ENCODE measurements around the gene ZBTB16. TPM values are rescaled to one million over a fixed set of nuclear protein-coding genes. Genes with fewer than 3 reads are reported as not detected.

The ZBTB16 gene
- total RNA-seq, 2 donors from 2014 or later = 2.7 to 13.1 TPM

DNA sequence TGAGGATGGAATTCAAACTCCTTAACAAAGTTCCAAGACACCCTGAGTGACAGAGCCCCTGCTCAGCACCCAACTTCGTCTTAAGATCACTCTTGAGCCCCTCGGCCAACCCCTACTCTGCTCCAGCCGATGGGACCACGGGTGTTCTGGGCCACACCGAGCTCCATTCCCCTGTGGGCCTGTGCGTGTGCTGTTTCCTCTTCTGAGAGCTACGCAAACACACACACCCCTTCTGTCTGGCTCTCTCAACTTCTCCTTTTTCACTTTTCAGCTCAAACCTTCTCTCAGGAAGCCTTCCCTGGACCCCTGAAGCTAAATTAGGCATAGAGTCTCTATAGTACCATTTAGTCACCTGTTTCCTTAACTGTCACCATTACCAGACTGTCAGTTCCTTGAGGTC, 199.2 kb downstream of the ZBTB16 start:
- H3K4me3 Mint-ChIP-seq = no peak overlapping the region
- H3K27me3 Mint-ChIP-seq = no peaks in the 10 kb centered on the region
- H3K27ac Mint-ChIP-seq = peak overlapping the region in 1 of 2 donors; percentile 3
- H3K9me3 Mint-ChIP-seq = no peaks in the 10 kb centered on the region
- no peak for ATAC-seq
- H3K4me1 Mint-ChIP-seq (ENCODE audit: low read depth in 2 of 2) = peaks cover 0 to 10% of the 10 kb centered on the region in 2 donors
- DNase-seq (ENCODE audit: low spot score) = no peak
- no peaks in the 10 kb centered on the region for H3K36me3 Mint-ChIP-seq

- no peaks in the 10 kb centered on the region for H3K27me3 Mint-ChIP-seq
- H3K9me3 Mint-ChIP-seq = no peaks in the 10 kb centered on the region
- no peak overlapping the region for H3K4me3 Mint-ChIP-seq
- peaks cover 0 to 10% of the 10 kb centered on the region in 2 donors for H3K4me1 Mint-ChIP-seq (ENCODE audit: low read depth in 2 of 2)
- DNase-seq (ENCODE audit: low spot score) = no peak
- ATAC-seq = no peak
- no peaks in the 10 kb centered on the region for H3K36me3 Mint-ChIP-seq
- H3K27ac Mint-ChIP-seq = peak overlapping the region in 1 of 2 donors; percentile 3
These were observed 199.6 kb downstream of the ZBTB16 start for GRCh38 chr11:114259124-114259526.

GRCh38 chr11:114259551-114259983, 200.1 kb downstream of the ZBTB16 start:
- no peaks in the 10 kb centered on the region for H3K27me3 Mint-ChIP-seq
- H3K27ac Mint-ChIP-seq = no peak overlapping the region
- H3K9me3 Mint-ChIP-seq = no peaks in the 10 kb centered on the region
- H3K4me3 Mint-ChIP-seq = no peak overlapping the region
- ATAC-seq = no peak
- DNase-seq (ENCODE audit: low spot score) = no peak
- no peaks in the 10 kb centered on the region for H3K36me3 Mint-ChIP-seq
- peaks cover 0 to 10% of the 10 kb centered on the region in 2 donors for H3K4me1 Mint-ChIP-seq (ENCODE audit: low read depth in 2 of 2)

DNA sequence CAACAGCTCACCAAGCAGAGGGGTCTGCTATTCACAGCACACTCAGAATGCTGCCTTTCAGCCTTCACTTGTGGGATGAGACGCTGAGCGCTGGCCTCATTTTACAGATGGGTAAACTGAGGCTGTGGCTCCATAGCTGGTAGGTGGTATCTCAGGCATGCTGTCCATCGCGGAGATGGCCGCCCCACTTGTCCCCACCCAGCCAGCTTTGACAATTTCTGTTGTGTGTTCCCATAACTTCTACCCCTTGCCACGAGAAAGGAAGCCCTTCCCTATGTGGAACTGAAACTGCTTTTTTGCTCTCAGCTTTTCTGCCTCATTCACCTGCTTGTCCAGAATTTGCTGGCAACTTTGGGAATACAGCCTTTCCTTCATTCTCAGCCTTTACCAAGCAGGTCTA, 200.6 kb downstream of the ZBTB16 start:
- Mint-ChIP-seq H3K4me1 (ENCODE audit: low read depth in 2 of 2) (peaks cover 0 to 10% of the 10 kb centered on the region in 2 donors), H3K36me3 (no peaks in the 10 kb centered on the region), H3K4me3 (no peak overlapping the region), H3K27me3 (no peaks in the 10 kb centered on the region), H3K9me3 (no peaks in the 10 kb centered on the region), H3K27ac (no peak overlapping the region)
- DNase-seq (ENCODE audit: low spot score) (no peak), ATAC-seq (no peak)

GRCh38 chr11:114260483-114260882, 201.0 kb downstream of the ZBTB16 start:
- H3K27me3 Mint-ChIP-seq = no peaks in the 10 kb centered on the region

DNA sequence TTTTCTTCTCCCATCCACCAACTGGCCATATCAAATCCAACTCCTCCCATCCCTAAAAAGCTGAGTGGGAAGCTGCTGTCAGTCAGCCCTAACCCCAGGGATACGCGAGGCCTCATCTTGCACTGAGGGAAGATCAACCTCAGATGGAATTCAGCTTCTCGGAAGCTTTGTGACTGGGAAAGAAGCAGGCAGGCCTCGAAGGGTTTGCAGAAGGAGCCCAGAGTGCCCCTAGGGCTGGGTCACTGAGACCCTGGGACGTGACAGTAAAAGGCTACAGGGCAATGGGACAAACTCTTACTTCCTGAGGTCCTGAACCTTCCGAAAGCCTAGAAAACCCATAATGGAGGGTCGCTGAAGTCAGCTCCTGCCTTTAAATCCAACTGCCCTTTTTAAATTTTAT, 202.3 kb downstream of the ZBTB16 start:
- no peak for DNase-seq (ENCODE audit: low spot score)
- no peak for ATAC-seq
- no peak overlapping the region for H3K27ac Mint-ChIP-seq
- no peaks in the 10 kb centered on the region for H3K9me3 Mint-ChIP-seq
- H3K36me3 Mint-ChIP-seq = no peaks in the 10 kb centered on the region
- H3K4me3 Mint-ChIP-seq = no peak overlapping the region
- H3K27me3 Mint-ChIP-seq = no peaks in the 10 kb centered on the region
- peaks cover 0 to 8% of the 10 kb centered on the region in 2 donors for H3K4me1 Mint-ChIP-seq (ENCODE audit: low read depth in 2 of 2)

More at GRCh38 chr11:114260483-114260882, 201.0 kb downstream of the ZBTB16 start:
- DNase-seq (ENCODE audit: low spot score) (no peak), ATAC-seq (no peak)
- Mint-ChIP-seq H3K4me3 (no peak overlapping the region), H3K36me3 (no peaks in the 10 kb centered on the region), H3K27ac (no peak overlapping the region), H3K9me3 (no peaks in the 10 kb centered on the region), H3K4me1 (ENCODE audit: low read depth in 2 of 2) (peaks cover 0 to 10% of the 10 kb centered on the region in 2 donors)

GRCh38 chr11:114262681-114263512, 203.4 kb downstream of the ZBTB16 start:
- H3K27ac Mint-ChIP-seq = no peak overlapping the region
- H3K9me3 Mint-ChIP-seq = no peaks in the 10 kb centered on the region
- DNase-seq (ENCODE audit: low spot score) (no peak), ATAC-seq (no peak)
- no peaks in the 10 kb centered on the region for H3K36me3 Mint-ChIP-seq
- peaks cover 0 to 5% of the 10 kb centered on the region in 2 donors for H3K4me1 Mint-ChIP-seq (ENCODE audit: low read depth in 2 of 2)
- no peaks in the 10 kb centered on the region for H3K27me3 Mint-ChIP-seq
- H3K4me3 Mint-ChIP-seq = no peak overlapping the region

GRCh38 chr11:114263513-114264170, 204.1 kb downstream of the ZBTB16 start:
- ATAC-seq (no peak), DNase-seq (ENCODE audit: low spot score) (no peak)
- Mint-ChIP-seq H3K4me3 (no peak overlapping the region), H3K9me3 (no peaks in the 10 kb centered on the region), H3K27me3 (no peaks in the 10 kb centered on the region), H3K4me1 (ENCODE audit: low read depth in 2 of 2) (peaks cover 0 to 4% of the 10 kb centered on the region in 2 donors), H3K27ac (no peak overlapping the region), H3K36me3 (no peaks in the 10 kb centered on the region)

DNA sequence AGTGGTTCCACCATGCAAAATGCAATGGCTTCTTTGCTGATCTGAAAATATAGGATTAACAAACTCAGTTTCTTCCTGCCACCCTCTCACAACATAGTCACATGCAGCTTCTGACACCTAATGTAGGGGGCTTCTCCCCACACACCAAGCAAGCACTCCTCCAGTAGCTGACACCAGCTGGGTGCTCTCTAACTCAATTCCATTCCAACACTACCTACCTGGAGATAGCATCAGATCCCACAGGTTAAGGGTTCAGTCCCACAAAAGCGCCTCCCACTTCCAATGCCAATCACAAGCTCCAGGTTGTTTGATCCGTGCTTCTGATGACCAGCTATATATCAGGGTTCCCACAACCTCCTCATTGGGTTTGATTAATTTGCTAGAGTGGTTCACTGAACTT, 204.9 kb downstream of the ZBTB16 start:
- no peaks in the 10 kb centered on the region for H3K36me3 Mint-ChIP-seq
- DNase-seq (ENCODE audit: low spot score) (no peak), ATAC-seq (no peak)
- peaks cover 0 to under 1% of the 10 kb centered on the region in 2 donors for H3K27me3 Mint-ChIP-seq
- H3K9me3 Mint-ChIP-seq = no peaks in the 10 kb centered on the region
- H3K4me3 Mint-ChIP-seq = no peak overlapping the region
- H3K27ac Mint-ChIP-seq = no peak overlapping the region
- H3K4me1 Mint-ChIP-seq (ENCODE audit: low read depth in 2 of 2) = no peaks in the 10 kb centered on the region

GRCh38 chr11:114265122-114265878, 205.8 kb downstream of the ZBTB16 start:
- ATAC-seq (no peak), DNase-seq (ENCODE audit: low spot score) (no peak)
- Mint-ChIP-seq H3K27me3 (peaks cover 0 to 4% of the 10 kb centered on the region in 2 donors), H3K27ac (no peak overlapping the region), H3K9me3 (no peaks in the 10 kb centered on the region), H3K4me1 (ENCODE audit: low read depth in 2 of 2) (no peaks in the 10 kb centered on the region), H3K4me3 (no peak overlapping the region), H3K36me3 (no peaks in the 10 kb centered on the region)

DNA sequence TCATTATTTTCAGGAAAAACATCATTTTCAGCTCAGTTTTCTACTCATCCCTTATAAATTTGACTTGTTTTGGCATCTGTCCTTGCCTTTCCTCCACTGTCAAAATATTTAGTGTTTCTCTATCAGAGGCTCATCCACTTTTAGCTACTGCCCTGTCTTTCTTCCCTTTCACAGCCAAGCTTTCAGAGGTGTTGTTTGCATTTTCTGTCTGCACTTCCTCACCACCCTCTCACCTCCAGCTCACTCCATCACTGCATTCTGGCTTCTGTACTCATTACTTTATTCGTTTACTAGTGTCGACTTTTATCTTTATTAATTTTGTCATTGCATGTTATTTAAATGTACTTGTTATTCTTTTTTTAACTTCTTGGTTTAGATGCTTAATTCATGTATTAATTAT, 210.0 kb downstream of the ZBTB16 start:
- Mint-ChIP-seq H3K4me3 (no peak overlapping the region), H3K27me3 (peaks cover 6 to 7% of the 10 kb centered on the region in 2 donors), H3K9me3 (no peaks in the 10 kb centered on the region), H3K27ac (no peak overlapping the region), H3K4me1 (ENCODE audit: low read depth in 2 of 2) (no peaks in the 10 kb centered on the region), H3K36me3 (no peaks in the 10 kb centered on the region)
- no peak for DNase-seq (ENCODE audit: low spot score)
- ATAC-seq = no peak

DNA sequence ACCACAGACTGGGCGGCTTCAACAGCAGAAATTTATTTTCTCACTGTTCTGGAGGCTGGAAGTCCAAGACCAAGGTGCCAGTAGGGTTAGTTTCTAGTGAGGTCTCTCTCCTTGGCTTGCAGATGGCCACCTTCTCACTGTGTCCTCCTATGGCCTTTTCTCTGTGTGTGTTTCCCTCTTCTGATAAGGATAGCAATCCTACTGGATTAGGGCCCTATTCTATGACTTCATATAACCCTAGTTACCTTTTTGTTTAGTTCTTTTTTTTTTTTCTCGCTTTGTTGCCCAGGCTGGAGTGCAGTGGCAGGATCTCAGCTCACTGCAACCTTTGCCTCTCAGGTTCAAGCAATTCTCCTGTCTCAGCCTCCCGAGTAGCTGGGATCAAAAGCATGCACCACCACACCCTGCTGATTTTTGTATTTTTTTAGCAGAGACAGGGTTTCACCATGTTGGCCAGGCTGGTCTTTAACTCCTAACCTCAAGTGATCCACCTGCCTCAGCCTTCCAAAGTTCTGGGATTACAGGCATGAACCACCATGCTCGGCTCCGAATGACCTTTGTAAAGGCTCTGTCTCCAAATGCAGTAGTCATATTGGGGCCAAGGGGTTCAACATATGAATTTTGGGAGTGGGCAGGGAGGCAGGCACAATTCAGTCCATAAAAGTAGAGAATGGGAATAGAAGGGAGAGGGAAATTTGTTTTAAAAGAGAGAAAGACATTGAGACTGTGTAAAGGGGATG, 211.2 kb downstream of the ZBTB16 start:
- Mint-ChIP-seq H3K9me3 (no peaks in the 10 kb centered on the region), H3K27me3 (peaks cover 10 to 14% of the 10 kb centered on the region in 2 donors), H3K4me3 (no peak overlapping the region), H3K27ac (no peak overlapping the region), H3K4me1 (ENCODE audit: low read depth in 2 of 2) (no peaks in the 10 kb centered on the region), H3K36me3 (no peaks in the 10 kb centered on the region)
- DNase-seq (ENCODE audit: low spot score) (no peak), ATAC-seq (no peak)

- no peak for DNase-seq (ENCODE audit: low spot score)
- no peaks in the 10 kb centered on the region for H3K9me3 Mint-ChIP-seq
- no peak overlapping the region for H3K4me3 Mint-ChIP-seq
- H3K27me3 Mint-ChIP-seq = peaks cover 10 to 15% of the 10 kb centered on the region in 2 donors
- no peak overlapping the region for H3K27ac Mint-ChIP-seq
- H3K4me1 Mint-ChIP-seq (ENCODE audit: low read depth in 2 of 2) = no peaks in the 10 kb centered on the region
- no peaks in the 10 kb centered on the region for H3K36me3 Mint-ChIP-seq
- no peak for ATAC-seq
These were observed 211.8 kb downstream of the ZBTB16 start for GRCh38 chr11:114271316-114271715.
